GM04504 (cell line): ENCODE measurements around the gene DNAI7.
A peak's percentile ranks its signal among the peaks of the same experiment; 100 is the strongest.

Experiments
- DNase-seq: peaks from one replicate; pipeline ENCODE4 v3.0.0-alpha.2; 2012; ENCODE audit warnings: low read depth

DNAI7 gene

GRCh38 chr12:25195056-25195971, at the start of gene DNAI7, which contains the start of gene ETFRF1:
TSS of gene DNAI7 (minus strand) at chr12:25195160. CDS start at chr12:25195078, 82 bp downstream.
TSS of gene ETFRF1 (plus strand) at chr12:25195237. CDS start at chr12:25203957, 8,720 bp downstream.
- peak; percentile 83 for DNase-seq

GRCh38 chr12:25243680-25243990, 48.7 kb upstream of the DNAI7 start:
- no peak for DNase-seq

GRCh38 chr12:25242981-25243679, 48.2 kb upstream of the DNAI7 start:
- DNase-seq = no peak

- DNase-seq = no peak
These were observed 46.4 kb upstream of the DNAI7 start for GRCh38 chr12:25241167-25242020.

- DNase-seq = no peak
These were observed 41.7 kb upstream of the DNAI7 start for GRCh38 chr12:25236626-25237025.

GRCh38 chr12:25236190-25236589, 41.2 kb upstream of the DNAI7 start:
- no peak for DNase-seq

- DNase-seq = no peak
These were observed 18.4 kb upstream of the DNAI7 start for GRCh38 chr12:25213338-25213737.

- no peak for DNase-seq
These were observed 13.6 kb upstream of the DNAI7 start for GRCh38 chr12:25208554-25208953.

- DNase-seq = no peak
These were observed 12.9 kb upstream of the DNAI7 start for GRCh38 chr12:25207846-25208245.

- no peak for DNase-seq
These were observed 12.5 kb upstream of the DNAI7 start for GRCh38 chr12:25207411-25207810.

- no peak for DNase-seq
These were observed 7.2 kb upstream of the DNAI7 start for GRCh38 chr12:25202137-25202536.

- peak; percentile 33 for DNase-seq
These were observed 5.7 kb upstream of the DNAI7 start for GRCh38 chr12:25200703-25201102.

- no peak for DNase-seq
These were observed 2.6 kb upstream of the DNAI7 start for GRCh38 chr12:25197608-25198007.

GRCh38 chr12:25194722-25195055, 271 bp downstream of the DNAI7 start:
- DNase-seq = no peak

GRCh38 chr12:25194214-25194613, 746 bp downstream of the DNAI7 start:
- no peak for DNase-seq

- no peak for DNase-seq
These were observed 4.2 kb downstream of the DNAI7 start for GRCh38 chr12:25190793-25191192.

GRCh38 chr12:25189656-25190055, 5.3 kb downstream of the DNAI7 start:
- no peak for DNase-seq

GRCh38 chr12:25187781-25188180, 7.2 kb downstream of the DNAI7 start:
- peak; percentile 77 for DNase-seq

- no peak for DNase-seq
These were observed 8.1 kb downstream of the DNAI7 start for GRCh38 chr12:25186788-25187402.

- DNase-seq = no peak
These were observed 8.7 kb downstream of the DNAI7 start for GRCh38 chr12:25186038-25186787.

GRCh38 chr12:25184132-25184531, 10.8 kb downstream of the DNAI7 start:
- no peak for DNase-seq
